HepG2 (cell line): Measurements from ENCODE around the gene MARCHF2. TPM values are rescaled to one million over a fixed set of nuclear protein-coding genes. Genes with fewer than 3 reads are reported as not detected.

Experiments used
- HNF4A ChIP-seq: sonication (generic); formaldehyde crosslinking; IDR thresholded peaks from 2 replicates; pipeline ENCODE4 v1.4.0; 2020; ENCODE audit warnings: missing genetic modification reagents
- SMAD1 ChIP-seq: sonication (generic); formaldehyde crosslinking; IDR thresholded peaks from 2 replicates; pipeline ENCODE4 v1.4.0; 2020; ENCODE audit warnings: missing genetic modification reagents, low read depth, mild to moderate bottlenecking, borderline replicate concordance
- ZKSCAN1 ChIP-seq: fragments of 150-350 bp; IDR thresholded peaks from 2 replicates; pipeline ENCODE4 v1.6.1; 2014; ENCODE audit warnings: low read length
- ZNF629 ChIP-seq: sonication (generic); formaldehyde crosslinking; conservative IDR thresholded peaks from 2 replicates; pipeline ENCODE4 v1.5.0; 2020; ENCODE audit warnings: missing genetic modification reagents
- polyA plus RNA-seq, 8 experiments: library from polyadenylated mRNA; depleted of rRNA in 3 of 8; stranded (reverse) in 7 of 8; unstranded in 1 of 8; fragments of >200 nt; fragmentation: Illumina TruSeq in 4 of 8; extraction: Trizol in 4 of 8; gene quantifications; 2 replicates each; pipeline versions ENCODE4 v1.2.1 to v1.2.3, GENCODE V29; 2011 to 2016; ENCODE audit warnings: low read depth in 4 of 8, missing spikeins in 1 of 8, mixed read lengths in 1 of 8; ENCODE audit not compliant: insufficient read depth in 1 of 8
- total RNA-seq, 5 experiments: library from RNA; depleted of rRNA; stranded (reverse); fragments of >200 nt; fragmentation: Illumina TruSeq; extraction: Trizol; gene quantifications; 2 replicates each; pipeline ENCODE4 v1.2.3, GENCODE V29; 2016; ENCODE audit warnings: low read depth in 1 of 5
- TF ChIP-seq, protein P1 (sequence below): sonication (generic); formaldehyde crosslinking; IDR thresholded peaks from 2 replicates; pipeline ENCODE4 v1.8.0; 2022; ENCODE audit warnings: missing genetic modification reagents, mild to moderate bottlenecking, borderline replicate concordance
- TF ChIP-seq, protein P2 (sequence below): sonication (generic); formaldehyde crosslinking; IDR thresholded peaks from 2 replicates; pipeline ENCODE4 v1.5.0; 2020; ENCODE audit warnings: mild to moderate bottlenecking, missing genetic modification reagents, borderline replicate concordance
- TF ChIP-seq, protein P3 (sequence below): sonication (generic); formaldehyde crosslinking; IDR thresholded peaks from 2 replicates; pipeline ENCODE4 v1.5.1; 2020; ENCODE audit warnings: mild to moderate bottlenecking, missing genetic modification reagents, moderate library complexity
- TF ChIP-seq, protein P4 (sequence below): sonication (generic); formaldehyde crosslinking; IDR thresholded peaks from 2 replicates; pipeline ENCODE4 v1.9.0; 2022; ENCODE audit warnings: missing genetic modification reagents, mild to moderate bottlenecking, borderline replicate concordance
- TF ChIP-seq, protein P5 (sequence below): fragments of 450-650 bp; IDR thresholded peaks from 2 replicates; pipeline ENCODE4 v1.6.1; 2016
- TF ChIP-seq, protein P6 (sequence below): sonication (generic); formaldehyde crosslinking; IDR thresholded peaks from 2 replicates; pipeline ENCODE4 v1.8.1; 2022; ENCODE audit warnings: low read depth, mild to moderate bottlenecking, missing genetic modification reagents

Gene MARCHF2
- total and polyA plus RNA-seq, 2 of the 13 experiments (the other 11 are each of a cell fraction or from before 2014, with no cell fraction given), result 12.7 to 13.0 TPM

DNA sequence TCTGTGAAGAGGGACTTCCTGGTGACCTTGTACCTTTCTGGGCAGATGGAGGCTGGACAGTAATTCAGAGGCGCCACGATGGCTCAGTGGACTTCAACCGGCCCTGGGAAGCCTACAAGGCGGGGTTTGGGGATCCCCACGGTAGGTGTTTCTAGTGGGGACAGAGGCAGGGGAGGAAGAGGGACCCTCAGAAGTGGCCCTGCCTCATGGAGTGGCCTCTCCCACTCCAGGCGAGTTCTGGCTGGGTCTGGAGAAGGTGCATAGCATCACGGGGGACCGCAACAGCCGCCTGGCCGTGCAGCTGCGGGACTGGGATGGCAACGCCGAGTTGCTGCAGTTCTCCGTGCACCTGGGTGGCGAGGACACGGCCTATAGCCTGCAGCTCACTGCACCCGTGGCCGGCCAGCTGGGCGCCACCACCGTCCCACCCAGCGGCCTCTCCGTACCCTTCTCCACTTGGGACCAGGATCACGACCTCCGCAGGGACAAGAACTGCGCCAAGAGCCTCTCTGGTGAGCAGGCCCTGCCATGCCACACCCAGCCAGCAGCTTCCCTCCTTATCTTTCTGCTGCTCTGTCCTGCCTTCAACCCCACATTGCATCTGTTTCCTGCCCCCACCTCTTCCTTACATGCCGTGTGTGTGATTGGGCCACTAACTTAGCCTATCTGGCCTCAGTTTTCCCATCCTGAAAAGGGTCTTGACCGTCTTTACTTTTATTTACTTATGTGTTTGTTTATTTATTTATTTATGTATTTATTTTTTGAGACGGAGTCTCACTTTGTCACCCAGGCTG is 41.9 kb upstream of the MARCHF2 start (continued):
- TF ChIP-seq, protein P1, sequence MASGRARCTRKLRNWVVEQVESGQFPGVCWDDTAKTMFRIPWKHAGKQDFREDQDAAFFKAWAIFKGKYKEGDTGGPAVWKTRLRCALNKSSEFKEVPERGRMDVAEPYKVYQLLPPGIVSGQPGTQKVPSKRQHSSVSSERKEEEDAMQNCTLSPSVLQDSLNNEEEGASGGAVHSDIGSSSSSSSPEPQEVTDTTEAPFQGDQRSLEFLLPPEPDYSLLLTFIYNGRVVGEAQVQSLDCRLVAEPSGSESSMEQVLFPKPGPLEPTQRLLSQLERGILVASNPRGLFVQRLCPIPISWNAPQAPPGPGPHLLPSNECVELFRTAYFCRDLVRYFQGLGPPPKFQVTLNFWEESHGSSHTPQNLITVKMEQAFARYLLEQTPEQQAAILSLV (CRISPR knock-in tag), result 0 out of 2 replicates have a peak, but pooled peaks have one; percentile 31
- TF ChIP-seq ZKSCAN1, result no peak
- peak; percentile 67; the same call in 1 of the 2 replicates for TF ChIP-seq ZNF629
- TF ChIP-seq, protein P2, sequence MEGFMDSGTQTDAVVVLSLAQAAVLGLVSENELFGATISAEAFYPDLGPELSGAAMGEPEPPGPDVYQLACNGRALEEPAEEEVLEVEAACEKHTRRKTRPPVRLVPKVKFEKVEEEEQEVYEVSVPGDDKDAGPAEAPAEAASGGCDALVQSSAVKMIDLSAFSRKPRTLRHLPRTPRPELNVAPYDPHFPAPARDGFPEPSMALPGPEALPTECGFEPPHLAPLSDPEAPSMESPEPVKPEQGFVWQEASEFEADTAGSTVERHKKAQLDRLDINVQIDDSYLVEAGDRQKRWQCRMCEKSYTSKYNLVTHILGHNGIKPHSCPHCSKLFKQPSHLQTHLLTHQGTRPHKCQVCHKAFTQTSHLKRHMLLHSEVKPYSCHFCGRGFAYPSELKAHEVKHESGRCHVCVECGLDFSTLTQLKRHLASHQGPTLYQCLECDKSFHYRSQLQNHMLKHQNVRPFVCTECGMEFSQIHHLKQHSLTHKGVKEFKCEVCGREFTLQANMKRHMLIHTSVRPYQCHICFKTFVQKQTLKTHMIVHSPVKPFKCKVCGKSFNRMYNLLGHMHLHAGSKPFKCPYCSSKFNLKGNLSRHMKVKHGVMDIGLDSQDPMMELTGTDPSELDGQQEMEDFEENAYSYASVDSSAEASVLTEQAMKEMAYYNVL (CRISPR knock-in tag), result peak; percentile 41; the same call in 1 of the 2 replicates
- TF ChIP-seq, protein P3, sequence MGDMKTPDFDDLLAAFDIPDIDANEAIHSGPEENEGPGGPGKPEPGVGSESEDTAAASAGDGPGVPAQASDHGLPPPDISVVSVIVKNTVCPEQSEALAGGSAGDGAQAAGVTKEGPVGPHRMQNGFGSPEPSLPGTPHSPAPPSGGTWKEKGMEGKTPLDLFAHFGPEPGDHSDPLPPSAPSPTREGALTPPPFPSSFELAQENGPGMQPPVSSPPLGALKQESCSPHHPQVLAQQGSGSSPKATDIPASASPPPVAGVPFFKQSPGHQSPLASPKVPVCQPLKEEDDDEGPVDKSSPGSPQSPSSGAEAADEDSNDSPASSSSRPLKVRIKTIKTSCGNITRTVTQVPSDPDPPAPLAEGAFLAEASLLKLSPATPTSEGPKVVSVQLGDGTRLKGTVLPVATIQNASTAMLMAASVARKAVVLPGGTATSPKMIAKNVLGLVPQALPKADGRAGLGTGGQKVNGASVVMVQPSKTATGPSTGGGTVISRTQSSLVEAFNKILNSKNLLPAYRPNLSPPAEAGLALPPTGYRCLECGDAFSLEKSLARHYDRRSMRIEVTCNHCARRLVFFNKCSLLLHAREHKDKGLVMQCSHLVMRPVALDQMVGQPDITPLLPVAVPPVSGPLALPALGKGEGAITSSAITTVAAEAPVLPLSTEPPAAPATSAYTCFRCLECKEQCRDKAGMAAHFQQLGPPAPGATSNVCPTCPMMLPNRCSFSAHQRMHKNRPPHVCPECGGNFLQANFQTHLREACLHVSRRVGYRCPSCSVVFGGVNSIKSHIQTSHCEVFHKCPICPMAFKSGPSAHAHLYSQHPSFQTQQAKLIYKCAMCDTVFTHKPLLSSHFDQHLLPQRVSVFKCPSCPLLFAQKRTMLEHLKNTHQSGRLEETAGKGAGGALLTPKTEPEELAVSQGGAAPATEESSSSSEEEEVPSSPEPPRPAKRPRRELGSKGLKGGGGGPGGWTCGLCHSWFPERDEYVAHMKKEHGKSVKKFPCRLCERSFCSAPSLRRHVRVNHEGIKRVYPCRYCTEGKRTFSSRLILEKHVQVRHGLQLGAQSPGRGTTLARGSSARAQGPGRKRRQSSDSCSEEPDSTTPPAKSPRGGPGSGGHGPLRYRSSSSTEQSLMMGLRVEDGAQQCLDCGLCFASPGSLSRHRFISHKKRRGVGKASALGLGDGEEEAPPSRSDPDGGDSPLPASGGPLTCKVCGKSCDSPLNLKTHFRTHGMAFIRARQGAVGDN, result peak; percentile 67
- TF ChIP-seq, protein P4, sequence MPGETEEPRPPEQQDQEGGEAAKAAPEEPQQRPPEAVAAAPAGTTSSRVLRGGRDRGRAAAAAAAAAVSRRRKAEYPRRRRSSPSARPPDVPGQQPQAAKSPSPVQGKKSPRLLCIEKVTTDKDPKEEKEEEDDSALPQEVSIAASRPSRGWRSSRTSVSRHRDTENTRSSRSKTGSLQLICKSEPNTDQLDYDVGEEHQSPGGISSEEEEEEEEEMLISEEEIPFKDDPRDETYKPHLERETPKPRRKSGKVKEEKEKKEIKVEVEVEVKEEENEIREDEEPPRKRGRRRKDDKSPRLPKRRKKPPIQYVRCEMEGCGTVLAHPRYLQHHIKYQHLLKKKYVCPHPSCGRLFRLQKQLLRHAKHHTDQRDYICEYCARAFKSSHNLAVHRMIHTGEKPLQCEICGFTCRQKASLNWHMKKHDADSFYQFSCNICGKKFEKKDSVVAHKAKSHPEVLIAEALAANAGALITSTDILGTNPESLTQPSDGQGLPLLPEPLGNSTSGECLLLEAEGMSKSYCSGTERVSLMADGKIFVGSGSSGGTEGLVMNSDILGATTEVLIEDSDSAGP (CRISPR knock-in tag), result peak; percentile 52; the same call in 1 of the 2 replicates
- 0 out of 2 replicates have a peak, but pooled peaks have one; percentile 58 for TF ChIP-seq SMAD1 (CRISPR knock-in tag)
- TF ChIP-seq, protein P5, sequence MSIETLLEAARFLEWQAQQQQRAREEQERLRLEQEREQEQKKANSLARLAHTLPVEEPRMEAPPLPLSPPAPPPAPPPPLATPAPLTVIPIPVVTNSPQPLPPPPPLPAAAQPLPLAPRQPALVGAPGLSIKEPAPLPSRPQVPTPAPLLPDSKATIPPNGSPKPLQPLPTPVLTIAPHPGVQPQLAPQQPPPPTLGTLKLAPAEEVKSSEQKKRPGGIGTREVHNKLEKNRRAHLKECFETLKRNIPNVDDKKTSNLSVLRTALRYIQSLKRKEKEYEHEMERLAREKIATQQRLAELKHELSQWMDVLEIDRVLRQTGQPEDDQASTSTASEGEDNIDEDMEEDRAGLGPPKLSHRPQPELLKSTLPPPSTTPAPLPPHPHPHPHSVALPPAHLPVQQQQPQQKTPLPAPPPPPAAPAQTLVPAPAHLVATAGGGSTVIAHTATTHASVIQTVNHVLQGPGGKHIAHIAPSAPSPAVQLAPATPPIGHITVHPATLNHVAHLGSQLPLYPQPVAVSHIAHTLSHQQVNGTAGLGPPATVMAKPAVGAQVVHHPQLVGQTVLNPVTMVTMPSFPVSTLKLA, result no peak
- TF ChIP-seq, protein P6, sequence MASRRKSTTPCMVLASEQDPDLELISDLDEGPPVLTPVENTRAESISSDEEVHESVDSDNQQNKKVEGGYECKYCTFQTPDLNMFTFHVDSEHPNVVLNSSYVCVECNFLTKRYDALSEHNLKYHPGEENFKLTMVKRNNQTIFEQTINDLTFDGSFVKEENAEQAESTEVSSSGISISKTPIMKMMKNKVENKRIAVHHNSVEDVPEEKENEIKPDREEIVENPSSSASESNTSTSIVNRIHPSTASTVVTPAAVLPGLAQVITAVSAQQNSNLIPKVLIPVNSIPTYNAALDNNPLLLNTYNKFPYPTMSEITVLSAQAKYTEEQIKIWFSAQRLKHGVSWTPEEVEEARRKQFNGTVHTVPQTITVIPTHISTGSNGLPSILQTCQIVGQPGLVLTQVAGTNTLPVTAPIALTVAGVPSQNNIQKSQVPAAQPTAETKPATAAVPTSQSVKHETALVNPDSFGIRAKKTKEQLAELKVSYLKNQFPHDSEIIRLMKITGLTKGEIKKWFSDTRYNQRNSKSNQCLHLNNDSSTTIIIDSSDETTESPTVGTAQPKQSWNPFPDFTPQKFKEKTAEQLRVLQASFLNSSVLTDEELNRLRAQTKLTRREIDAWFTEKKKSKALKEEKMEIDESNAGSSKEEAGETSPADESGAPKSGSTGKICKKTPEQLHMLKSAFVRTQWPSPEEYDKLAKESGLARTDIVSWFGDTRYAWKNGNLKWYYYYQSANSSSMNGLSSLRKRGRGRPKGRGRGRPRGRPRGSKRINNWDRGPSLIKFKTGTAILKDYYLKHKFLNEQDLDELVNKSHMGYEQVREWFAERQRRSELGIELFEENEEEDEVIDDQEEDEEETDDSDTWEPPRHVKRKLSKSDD (CRISPR knock-in tag), result 0 out of 2 replicates have a peak, but pooled peaks have one; percentile 51
- 0 out of 2 replicates have a peak, but pooled peaks have one; percentile 19 for TF ChIP-seq HNF4A (CRISPR knock-in tag)
